UCSD-AML1 (cell line): ENCODE data around the gene TMEM243.

Source experiments
- DNase-seq: peaks from one replicate; lab custom pipeline; 2025; ENCODE audit not compliant: unreplicated experiment; lab: John Stamatoyannopoulos, UW

Gene TMEM243

DNA sequence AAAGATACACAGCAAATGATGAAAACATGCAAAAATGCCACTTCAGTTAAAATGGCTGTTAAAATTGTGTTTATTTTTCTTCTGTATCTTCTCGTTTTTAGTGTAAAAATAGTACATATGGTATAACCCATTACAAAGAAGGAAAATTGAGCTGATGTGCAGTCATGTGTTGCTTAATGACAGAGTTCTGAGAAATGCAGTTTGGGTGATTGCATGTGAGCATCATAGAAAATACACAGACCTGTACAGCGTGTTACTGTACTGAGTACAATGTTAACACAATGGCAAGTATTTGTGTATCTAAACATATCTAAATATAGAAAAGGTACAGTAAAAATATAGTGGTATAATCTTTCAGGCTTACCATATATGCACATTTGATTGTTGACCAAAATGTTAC, 60.0 kb downstream of the TMEM243 start:
- DNase-seq, result no peak

DNA sequence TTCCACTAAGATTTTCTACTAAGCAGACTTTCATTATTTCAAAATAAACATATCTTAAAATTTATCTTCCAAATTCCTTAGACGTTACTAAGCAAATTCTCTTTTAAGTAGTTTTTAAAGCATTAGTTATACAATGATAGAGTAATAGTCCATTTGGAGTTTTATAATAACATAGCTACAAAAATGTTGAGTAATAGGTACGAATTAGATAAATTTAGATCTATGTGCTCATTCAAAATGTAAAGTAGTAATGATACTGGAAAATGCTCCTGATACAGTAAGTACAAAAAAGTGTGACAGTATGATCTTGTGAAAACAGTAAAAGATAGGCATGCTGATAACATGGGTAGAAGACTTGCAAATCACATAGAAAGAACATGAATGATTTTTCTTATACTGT, 62.8 kb downstream of the TMEM243 start:
- no peak for DNase-seq

DNA sequence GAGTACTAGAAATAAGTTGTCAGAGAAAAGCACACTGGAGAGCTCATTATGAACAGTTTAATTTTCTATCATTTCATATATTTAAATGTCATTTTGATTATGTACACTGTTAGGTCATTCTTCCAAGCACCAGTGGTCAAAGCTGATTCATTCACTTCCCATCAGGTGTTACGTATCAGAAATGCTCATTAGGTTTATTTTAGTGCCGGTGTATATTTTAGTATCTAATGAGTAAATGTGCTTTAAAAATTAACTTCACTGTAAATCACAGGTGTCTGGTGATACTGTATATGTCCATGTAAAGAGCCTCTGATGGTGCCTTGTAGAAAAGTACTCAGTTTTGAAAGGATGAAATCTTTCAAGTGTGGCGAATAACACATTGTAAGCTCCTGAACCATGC, 63.7 kb downstream of the TMEM243 start:
- no peak for DNase-seq

DNA sequence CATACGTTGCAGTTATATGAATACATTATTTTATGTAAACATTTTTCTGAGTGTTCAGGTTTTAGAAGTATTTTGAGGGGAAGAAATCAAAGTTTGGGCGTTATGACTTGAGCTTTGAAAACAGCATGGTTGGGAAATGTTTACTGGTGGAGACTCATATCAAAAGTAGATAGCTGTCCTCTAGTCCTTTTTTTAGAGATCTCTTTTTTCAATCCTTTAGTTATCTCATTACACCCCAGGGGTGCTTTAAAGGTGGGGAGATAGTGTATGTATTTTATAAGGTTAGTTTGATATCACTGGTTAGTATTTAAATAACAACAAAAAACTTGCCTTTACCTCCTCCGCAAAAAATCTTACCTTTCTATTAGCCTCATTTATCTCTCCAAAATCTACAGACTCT, 65.0 kb downstream of the TMEM243 start:
- DNase-seq, result no peak

DNA sequence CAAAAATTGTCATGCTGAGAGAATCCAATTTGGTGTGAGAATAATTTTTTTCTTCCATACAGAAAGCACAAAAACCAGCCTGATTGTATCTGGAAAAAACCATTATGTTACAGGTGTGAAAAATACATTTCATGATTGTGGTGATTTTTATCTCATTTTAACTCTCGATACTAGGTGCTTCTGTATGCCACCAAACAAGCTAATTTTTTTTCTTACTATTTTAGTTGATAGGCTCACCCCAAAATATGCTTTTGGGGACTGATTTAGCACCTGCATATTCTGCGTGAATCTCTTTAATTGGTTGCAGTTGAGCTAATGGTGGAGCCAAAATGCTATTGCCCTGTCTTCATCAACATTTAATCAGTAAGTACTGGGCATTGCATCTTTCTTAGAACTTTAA, 65.4 kb downstream of the TMEM243 start:
- DNase-seq, result no peak

DNA sequence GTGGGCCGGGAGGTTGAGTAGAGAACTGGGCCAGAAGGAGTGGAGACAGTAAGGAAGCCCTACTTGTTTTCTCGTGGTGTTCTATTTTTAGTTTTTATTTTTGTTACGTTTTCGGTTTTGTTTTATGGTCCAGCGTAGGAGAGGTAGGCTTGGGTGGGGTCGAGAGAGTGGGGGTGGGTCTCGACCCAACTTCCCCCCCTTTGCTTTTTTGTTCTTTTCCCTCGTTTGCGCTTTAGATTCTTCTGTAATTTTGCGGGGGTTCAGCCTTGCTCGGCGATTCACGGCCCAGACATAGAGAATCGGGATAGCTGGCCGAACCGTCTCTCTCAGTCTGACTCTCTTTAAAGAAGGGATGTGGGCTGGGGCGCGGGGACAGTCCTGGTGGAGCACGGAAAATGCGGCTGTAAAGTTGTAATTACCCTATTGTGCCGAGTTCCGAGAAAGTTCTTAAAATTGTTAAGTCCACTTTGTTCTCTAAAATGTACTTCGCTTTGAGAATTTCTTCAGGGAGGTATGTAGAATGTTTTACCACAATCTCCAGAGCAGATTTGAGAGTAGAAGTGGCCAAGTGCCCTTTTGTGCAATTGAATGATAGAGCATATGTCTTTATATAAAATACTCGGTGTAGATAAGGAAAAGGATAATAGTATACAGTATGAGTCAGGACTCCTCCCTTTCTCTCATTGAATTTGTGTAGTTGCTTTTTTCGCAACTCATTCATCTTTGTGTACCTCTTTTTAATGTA, 66.5 kb downstream of the TMEM243 start:
- DNase-seq, result peak; percentile 17

DNA sequence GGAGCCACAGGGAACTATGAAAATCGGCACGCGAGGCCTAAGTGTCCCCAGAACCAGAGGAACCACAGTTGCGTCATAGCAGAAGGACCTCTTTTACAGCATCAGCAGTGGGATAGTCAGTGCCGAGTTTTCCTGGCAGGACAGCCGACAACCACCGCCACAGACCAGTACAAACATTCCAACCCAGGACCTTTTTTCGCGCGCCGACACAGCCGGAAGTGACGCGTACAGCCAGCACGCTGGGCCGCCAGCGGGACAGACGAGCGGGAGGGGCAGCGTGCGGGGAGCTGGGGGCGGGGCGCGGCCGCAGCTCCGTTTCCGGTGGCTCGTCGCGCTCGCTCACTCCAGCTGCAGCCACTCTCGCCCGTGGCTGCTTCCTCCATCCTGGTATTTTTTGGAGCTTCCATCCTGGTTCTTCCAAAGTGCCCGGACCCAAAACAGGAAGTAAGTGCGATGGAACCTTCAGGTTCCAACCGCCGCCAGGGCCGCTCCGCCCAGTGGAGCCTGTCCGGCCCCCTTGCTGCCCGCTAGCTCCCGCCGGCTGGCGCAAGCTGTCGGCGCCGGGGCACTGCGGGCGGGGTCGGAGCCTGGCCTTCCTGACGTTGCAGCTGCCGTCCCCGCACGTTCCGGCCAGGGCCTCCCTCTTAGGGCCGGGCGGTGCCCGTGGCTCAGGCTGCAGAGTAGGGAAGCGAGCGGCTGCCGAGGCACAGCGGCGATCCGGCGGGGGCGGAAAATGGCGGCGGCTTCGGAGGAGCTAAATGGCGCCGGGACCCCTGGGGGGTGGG, 67.2 kb downstream of the TMEM243 start, which contains the start of gene DMTF1:
Gene DMTF1 (plus strand): TSS at position 342 of the 785 bp plus-strand sequence. CDS start 12,489 bp downstream, outside the sequence.
- peak; percentile 88 for DNase-seq

DNA sequence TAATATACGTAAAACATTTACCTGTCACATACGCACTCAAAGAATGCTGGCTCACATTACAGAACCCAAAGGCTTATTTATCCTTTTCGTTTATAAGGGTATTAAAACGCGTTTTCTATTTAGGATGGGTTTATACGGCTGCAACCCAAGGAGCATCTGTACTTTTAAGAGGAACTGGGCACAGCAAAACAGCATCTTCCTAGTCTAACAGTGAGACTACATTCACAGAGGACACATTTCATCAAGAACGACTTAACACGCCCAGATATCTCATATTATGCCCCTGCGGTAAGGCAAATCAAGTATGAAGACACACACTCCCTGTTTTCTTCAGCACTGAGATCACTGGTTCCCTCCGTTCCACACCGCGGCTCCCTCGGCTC, 67.8 kb downstream of the TMEM243 start:
- no peak for DNase-seq

DNA sequence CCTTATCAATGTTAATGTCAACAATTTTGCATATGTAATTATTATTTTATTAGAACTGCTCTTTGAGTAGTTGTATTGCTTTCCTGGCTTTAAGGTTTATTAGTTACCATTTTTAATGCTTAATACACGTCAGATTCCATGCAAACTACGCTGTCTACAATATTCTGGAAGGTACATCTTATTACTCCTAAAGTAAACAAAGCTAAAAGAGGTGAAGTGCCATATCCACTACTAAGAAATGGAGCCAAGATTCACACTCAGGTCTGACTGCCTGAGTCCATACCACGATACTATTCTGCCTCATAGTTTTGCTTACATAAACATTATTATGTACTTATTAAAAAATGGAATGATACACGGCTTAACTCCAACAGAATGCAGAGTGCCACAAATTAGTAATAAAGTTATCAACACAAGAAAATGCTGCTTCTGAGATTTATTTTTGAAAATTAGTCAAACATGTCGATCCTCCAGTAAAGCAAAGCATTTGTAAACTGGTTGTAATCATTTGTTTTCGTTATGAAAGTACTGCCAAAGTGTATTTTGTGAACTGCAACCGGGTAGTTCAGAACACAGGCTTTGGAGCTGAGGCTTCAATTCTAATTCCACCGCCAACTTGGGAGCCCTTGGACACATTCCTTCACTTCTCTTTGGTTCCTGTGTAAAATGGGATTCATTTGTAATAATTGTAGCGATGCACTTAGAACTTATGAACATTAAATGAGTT, 68.4 kb downstream of the TMEM243 start:
- no peak for DNase-seq

DNA sequence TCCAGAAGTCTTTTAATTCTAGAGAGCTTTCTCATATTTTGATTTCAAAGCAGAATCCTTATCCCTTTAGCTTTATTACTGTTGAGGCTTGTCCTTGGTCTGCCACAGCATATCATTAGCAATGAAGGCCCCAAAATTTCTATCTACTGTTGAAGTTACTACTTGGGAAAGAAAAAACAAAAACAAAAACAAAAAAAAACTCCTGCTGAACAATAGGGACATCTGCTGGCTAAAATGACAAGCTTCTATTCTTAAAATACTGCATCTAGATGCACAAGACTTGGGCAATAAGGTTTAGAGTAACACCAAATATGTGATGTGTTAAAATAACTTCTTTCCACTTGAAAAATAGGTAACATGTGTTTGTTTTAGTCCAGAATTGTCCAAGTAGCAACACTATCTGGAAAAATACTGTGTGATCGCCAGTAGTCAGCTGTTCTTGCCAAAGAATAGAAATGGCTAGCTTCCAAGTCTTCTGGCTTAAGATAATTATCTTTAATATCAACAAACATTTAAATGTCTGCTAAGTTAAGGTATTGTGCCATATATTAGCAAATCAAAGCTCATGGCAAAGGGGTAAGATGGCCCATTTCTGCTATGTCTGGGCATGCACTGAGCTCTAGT, 71.1 kb downstream of the TMEM243 start:
- DNase-seq, result no peak

DNA sequence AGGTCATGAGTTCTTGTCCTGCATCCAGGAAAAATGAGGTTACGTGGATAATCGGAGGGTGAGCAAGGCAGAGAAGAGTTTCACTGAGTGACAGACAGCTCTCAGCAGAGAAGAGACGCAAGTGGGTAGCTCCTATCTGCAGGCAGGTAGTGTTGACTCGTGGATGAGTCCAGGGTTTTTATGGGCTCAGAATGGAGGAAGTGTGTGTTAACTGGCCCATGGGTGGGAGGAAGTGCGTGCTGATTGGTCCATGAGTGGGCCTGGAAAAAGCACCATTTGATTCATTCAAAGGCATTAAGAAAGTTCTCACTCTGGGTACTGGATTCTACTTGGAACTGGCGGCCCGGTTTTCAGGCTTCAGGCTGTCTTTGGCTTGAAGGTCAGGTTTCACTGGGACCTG, 72.0 kb downstream of the TMEM243 start:
- no peak for DNase-seq

DNA sequence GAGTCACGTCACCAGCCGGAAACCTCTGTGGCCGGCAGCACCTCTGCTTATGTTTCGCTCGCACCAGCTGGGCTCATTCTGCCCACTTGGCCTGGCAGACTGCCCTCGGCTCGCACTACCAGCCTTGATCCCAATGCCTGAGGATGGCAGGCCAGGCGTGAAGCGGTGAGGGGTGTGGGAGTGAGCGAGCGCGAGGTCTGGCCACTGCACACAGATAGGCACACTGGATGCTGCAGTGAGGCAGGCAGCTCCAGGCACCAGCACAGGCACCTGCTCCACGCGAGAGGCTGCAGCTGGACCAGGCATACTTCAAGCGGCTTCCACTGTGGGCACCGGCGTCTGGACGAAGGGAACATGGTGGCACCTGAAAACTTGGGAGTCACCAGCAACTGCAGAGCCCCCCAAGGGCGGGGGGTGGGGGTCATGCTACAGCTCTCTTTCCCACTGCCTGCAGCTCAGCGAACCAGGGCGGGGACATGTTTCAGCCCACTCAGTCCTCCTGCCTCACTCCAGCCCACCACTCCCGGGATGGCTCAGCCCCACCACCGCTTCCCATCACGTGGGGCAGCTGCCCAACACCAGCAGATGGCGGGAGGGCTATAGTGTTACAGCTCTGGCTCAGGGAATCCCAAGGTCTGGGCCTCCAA, 72.7 kb downstream of the TMEM243 start:
- DNase-seq, result no peak
